Measurements from ENCODE around the gene HIVEP3.

- no peak for TF ChIP-seq CTCF (IDR thresholded peaks at IDR 0.05)
- TF ChIP-seq POLR2A (IDR thresholded peaks at IDR 0.05): no peak
These were observed 229.2 kb downstream of the HIVEP3 start for GRCh38 chr1:41689558-41689981.

Data from body of pancreas (tissue), 4 donors.